Thymus (tissue), 11 donors: ENCODE measurements around the gene HEPACAM. TPM values are rescaled to one million over a fixed set of nuclear protein-coding genes. Genes with fewer than 3 reads are reported as not detected.

Source experiments
- DNase-seq, 9 donors: peaks; one replicate each; pipeline ENCODE4 v3.0.0-alpha.2; 2013; ENCODE audit warnings: low spot score in 9 of 9, low read depth in 6 of 9, missing footprints in 1 of 9
- H3K27ac ChIP-seq, 2 donors: one replicate each; pipeline ENCODE4 v1.5.1; 2013; ENCODE audit warnings: control low read depth in 1 of 2, low read depth in 1 of 2, low read length in 1 of 2, mild to moderate bottlenecking in 1 of 2, moderate library complexity in 1 of 2
- H3K27me3 ChIP-seq, 2 donors: one replicate each; pipeline ENCODE4 v1.5.1; 2013; ENCODE audit warnings: low read length in 1 of 2; ENCODE audit not compliant: control insufficient read depth in 2 of 2, insufficient read depth in 1 of 2
- H3K36me3 ChIP-seq, 2 donors: one replicate each; pipeline ENCODE4 v1.5.1; 2013; ENCODE audit warnings: low read length in 1 of 2, mild to moderate bottlenecking in 1 of 2, moderate library complexity in 1 of 2; ENCODE audit not compliant: control insufficient read depth in 2 of 2, insufficient read depth in 2 of 2
- H3K4me1 ChIP-seq, 2 donors: one replicate each; pipeline ENCODE4 v1.5.1; 2013; ENCODE audit warnings: low read length in 2 of 2; ENCODE audit not compliant: control insufficient read depth in 2 of 2, insufficient read depth in 2 of 2
- H3K4me3 ChIP-seq, 2 donors: one replicate each; pipeline ENCODE4 v1.5.1; 2013; ENCODE audit warnings: low read length in 2 of 2, control low read depth in 1 of 2, mild to moderate bottlenecking in 1 of 2
- H3K9me3 ChIP-seq, 2 donors: one replicate each; pipeline ENCODE4 v1.5.1; 2013; ENCODE audit warnings: low read length in 1 of 2, mild to moderate bottlenecking in 1 of 2; ENCODE audit not compliant: control insufficient read depth in 2 of 2, insufficient read depth in 1 of 2
- WGBS: extraction: QIAGEN DNeasy Blood & Tissue Kit; methylation state at CpG from one replicate; pipeline ENCODE4 v1.1.7; 2013; 5-methylcytosine and 5-hydroxymethylcytosine counted together
- polyA plus RNA-seq: library from polyadenylated mRNA; stranded (reverse); fragments of 200-250 nt; gene quantifications from one replicate; pipeline ENCODE4 v1.2.3, GENCODE V29; 2013
- total RNA-seq: library from RNA; stranded (reverse); fragments of 120-200 nt; gene quantifications from one replicate; pipeline ENCODE4 v1.2.4, GENCODE V29; 2013
- donor health status: healthy.

The HEPACAM gene
- total and polyA plus RNA-seq, 2 donors = under 0.01 to 0.14 TPM

- H3K4me1 ChIP-seq = peaks cover 8 to 23% of the 10 kb centered on the region in 2 donors
- no peaks in the 10 kb centered on the region for H3K36me3 ChIP-seq
- H3K4me3 ChIP-seq = no peak overlapping the region
- H3K27ac ChIP-seq = no peak overlapping the region
- no peak for DNase-seq
- WGBS = 80% methylated on average over 2 of the region's 2 CpGs
- peaks cover 0 to 3% of the 10 kb centered on the region in 2 donors for H3K9me3 ChIP-seq
- no peaks in the 10 kb centered on the region for H3K27me3 ChIP-seq
Measured at GRCh38 chr11:124946735-124947141, 10.9 kb upstream of the HEPACAM start.

- no peak overlapping the region for H3K27ac ChIP-seq
- DNase-seq = no peak
- peaks cover 2 to 18% of the 10 kb centered on the region in 2 donors for H3K4me1 ChIP-seq
- H3K27me3 ChIP-seq = no peaks in the 10 kb centered on the region
- H3K36me3 ChIP-seq = no peaks in the 10 kb centered on the region
- 83% methylated on average over 6 of the region's 6 CpGs for WGBS
- H3K9me3 ChIP-seq = peaks cover 0 to 3% of the 10 kb centered on the region in 2 donors
- no peak overlapping the region for H3K4me3 ChIP-seq
Measured at GRCh38 chr11:124945826-124946225, 10.0 kb upstream of the HEPACAM start.

GRCh38 chr11:124944565-124944964 is 8.7 kb upstream of the HEPACAM start:
- WGBS = 98% methylated on average over 3 of the region's 3 CpGs

GRCh38 chr11:124943741-124944140 is 7.9 kb upstream of the HEPACAM start:
- Histone ChIP-seq H3K27me3 (no peaks in the 10 kb centered on the region), H3K4me3 (no peak overlapping the region), H3K4me1 (peaks cover 0 to 8% of the 10 kb centered on the region in 2 donors), H3K36me3 (no peaks in the 10 kb centered on the region), H3K9me3 (no peaks in the 10 kb centered on the region), H3K27ac (peak overlapping the region; percentile 40 to 61)
- peak in 1 of 9 donors; percentile 65 for DNase-seq
- 9% methylated on average over 1 of the region's 1 CpG for WGBS

More at GRCh38 chr11:124944565-124944964, 8.7 kb upstream of the HEPACAM start:
- Histone ChIP-seq H3K27ac (no peak overlapping the region), H3K4me3 (no peak overlapping the region), H3K27me3 (no peaks in the 10 kb centered on the region), H3K9me3 (peaks cover 0 to 3% of the 10 kb centered on the region in 2 donors), H3K36me3 (no peaks in the 10 kb centered on the region), H3K4me1 (peaks cover 0 to 8% of the 10 kb centered on the region in 2 donors)
- no peak for DNase-seq

- no peaks in the 10 kb centered on the region for H3K9me3 ChIP-seq
- peaks cover 0 to 8% of the 10 kb centered on the region in 2 donors for H3K4me1 ChIP-seq
- WGBS = 85% methylated on average over 5 of the region's 5 CpGs
- DNase-seq = no peak
- peak overlapping the region; percentile 36 to 61 for H3K27ac ChIP-seq
- H3K27me3 ChIP-seq = no peaks in the 10 kb centered on the region
- H3K4me3 ChIP-seq = no peak overlapping the region
- H3K36me3 ChIP-seq = no peaks in the 10 kb centered on the region
Measured at GRCh38 chr11:124943254-124943616, 7.4 kb upstream of the HEPACAM start.

- no peak overlapping the region for H3K27ac ChIP-seq
- no peak for DNase-seq
Measured at GRCh38 chr11:124942466-124943253, 6.8 kb upstream of the HEPACAM start.

GRCh38 chr11:124941703-124942102 is 5.9 kb upstream of the HEPACAM start:
- H3K36me3 ChIP-seq = no peaks in the 10 kb centered on the region
- H3K4me3 ChIP-seq = no peak overlapping the region
- H3K27me3 ChIP-seq = no peaks in the 10 kb centered on the region
- H3K4me1 ChIP-seq = peaks cover 0 to 8% of the 10 kb centered on the region in 2 donors
- WGBS = 95% methylated on average over 1 of the region's 1 CpG
- no peaks in the 10 kb centered on the region for H3K9me3 ChIP-seq
- DNase-seq = no peak
- H3K27ac ChIP-seq = no peak overlapping the region

More at GRCh38 chr11:124942466-124943253, 6.8 kb upstream of the HEPACAM start:
- H3K4me3 ChIP-seq = no peak overlapping the region
- no peaks in the 10 kb centered on the region for H3K27me3 ChIP-seq
- H3K36me3 ChIP-seq = no peaks in the 10 kb centered on the region
- H3K9me3 ChIP-seq = no peaks in the 10 kb centered on the region
- WGBS = 94% methylated on average over 6 of the region's 6 CpGs
- H3K4me1 ChIP-seq = peaks cover 0 to 8% of the 10 kb centered on the region in 2 donors

GRCh38 chr11:124938970-124939369 is 3.1 kb upstream of the HEPACAM start:
- H3K9me3 ChIP-seq = no peaks in the 10 kb centered on the region
- no peaks in the 10 kb centered on the region for H3K36me3 ChIP-seq
- DNase-seq = no peak
- H3K27ac ChIP-seq = no peak overlapping the region
- peaks cover 0 to 6% of the 10 kb centered on the region in 2 donors for H3K4me1 ChIP-seq
- WGBS = 97% methylated on average over 6 of the region's 6 CpGs
- H3K4me3 ChIP-seq = no peak overlapping the region
- H3K27me3 ChIP-seq = peaks cover 0 to 7% of the 10 kb centered on the region in 2 donors

GRCh38 chr11:124938206-124938765 is 2.4 kb upstream of the HEPACAM start:
- WGBS = 92% methylated on average over 6 of the region's 6 CpGs
- H3K27me3 ChIP-seq = peaks cover 0 to 7% of the 10 kb centered on the region in 2 donors
- no peak overlapping the region for H3K27ac ChIP-seq
- H3K4me1 ChIP-seq = peaks cover 0 to 1% of the 10 kb centered on the region in 2 donors
- no peaks in the 10 kb centered on the region for H3K36me3 ChIP-seq
- H3K4me3 ChIP-seq = no peak overlapping the region
- DNase-seq = no peak
- no peaks in the 10 kb centered on the region for H3K9me3 ChIP-seq
